NCI-H748 treated with DMSO at 0.1 percent for 48 hours (cell line): ENCODE measurements around the gene HSD17B3.
"Not testable (repeated sequence)": the region's sequence is repeated elsewhere in the genome, so short reads cannot be mapped to it uniquely, and the experiment has no call there.

Experiments used
- DNase-seq: peaks from one replicate; lab custom pipeline; 2025; lab: John Stamatoyannopoulos, UW

HSD17B3 gene

DNA sequence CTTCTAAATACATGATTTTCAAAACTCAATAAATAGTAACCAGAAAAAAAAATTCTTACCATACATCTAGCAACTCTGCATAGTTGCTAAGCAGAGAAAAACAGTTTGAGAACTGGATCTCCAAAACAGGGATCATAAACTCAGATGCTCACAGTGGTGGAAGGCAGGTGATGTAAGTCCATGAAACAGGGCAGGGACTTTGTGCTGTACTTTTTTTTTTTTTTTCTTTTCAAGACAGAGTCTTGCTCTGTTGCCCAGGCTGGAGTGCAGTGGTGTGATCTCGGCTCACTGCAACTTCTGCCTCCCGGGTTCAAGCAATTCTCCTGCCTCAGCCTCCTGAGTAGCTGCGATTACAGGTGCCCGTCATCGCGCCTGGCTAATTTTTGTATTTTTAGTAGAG is 5.0 kb upstream of the HSD17B3 start:
- DNase-seq: not testable (repeated sequence)

DNA sequence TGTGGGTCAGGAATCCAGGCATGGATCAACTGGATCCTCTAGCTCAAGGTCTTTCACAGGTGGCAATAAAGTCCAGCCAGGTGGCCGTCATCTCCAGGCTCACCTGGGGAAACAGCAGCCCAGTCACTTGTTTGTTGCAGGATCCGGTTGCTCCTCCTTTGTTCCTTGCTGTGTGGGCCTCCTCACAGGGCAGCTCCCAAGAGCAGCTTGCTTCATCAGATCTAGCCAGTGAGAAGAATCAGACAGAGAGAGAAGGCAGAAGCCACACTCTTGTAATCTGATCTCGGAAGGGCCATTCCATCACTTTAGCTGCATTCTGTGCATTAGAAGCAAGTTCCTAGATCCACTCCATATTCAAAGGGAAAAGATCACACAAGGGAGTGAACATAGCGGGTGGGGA is 3.2 kb upstream of the HSD17B3 start:
- no peak for DNase-seq

DNA sequence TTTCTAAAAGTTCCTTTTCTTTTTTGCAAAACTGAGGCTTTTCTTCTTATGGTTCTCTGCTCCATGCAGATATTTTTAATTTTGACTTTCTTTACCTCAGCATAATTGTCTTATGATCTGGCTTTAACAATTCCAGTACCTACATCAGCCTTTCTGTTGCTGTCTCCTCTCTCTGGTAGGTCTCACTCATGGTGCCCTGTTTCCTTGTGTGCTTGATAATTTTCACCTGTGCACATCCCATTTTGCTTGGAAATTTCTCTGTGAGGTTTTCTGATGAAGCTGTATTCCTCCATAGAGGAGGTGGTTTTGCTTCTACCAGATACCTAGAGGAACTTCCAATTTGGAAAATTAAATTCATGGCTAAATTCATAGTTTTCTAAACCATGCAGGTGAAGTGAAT is 2.3 kb upstream of the HSD17B3 start:
- DNase-seq: no peak

DNA sequence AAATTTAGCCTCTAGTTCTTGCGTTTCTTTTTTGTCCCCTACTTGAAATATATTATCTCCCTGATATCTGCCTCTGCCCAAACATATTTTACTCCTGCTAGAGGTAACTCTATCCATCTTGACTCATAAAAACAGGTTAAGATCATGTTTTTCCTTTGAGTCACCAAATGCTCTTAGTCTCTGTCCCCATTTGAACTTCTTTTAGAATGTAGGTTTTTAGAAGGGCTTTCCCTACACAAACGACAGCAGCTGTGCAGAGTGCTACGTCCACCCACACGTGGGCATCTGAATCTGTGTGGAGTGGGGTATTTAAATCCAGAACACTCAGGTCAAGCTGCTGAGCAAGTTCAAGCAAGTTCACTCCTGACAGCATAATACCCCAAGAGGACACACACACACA is 2.2 kb downstream of the HSD17B3 start:
- no peak for DNase-seq

DNA sequence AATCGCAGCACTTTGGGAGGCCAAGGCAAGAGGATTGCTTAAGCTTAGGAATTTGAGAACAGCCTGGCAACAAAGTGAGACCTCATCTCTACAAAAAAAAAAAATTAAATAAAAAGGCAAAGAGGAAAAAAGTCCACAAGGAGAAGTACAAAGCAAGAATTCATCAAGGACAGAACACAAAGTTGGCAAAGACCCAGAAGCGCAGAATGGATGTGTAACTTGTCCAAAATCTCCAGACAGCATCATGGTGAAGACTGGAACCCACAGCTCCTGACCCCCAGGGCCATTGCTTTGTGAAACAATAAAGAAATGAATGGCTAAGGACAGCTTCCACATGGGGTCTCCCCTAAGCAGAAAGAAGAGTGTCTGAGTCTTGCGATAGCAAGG is 7.8 kb downstream of the HSD17B3 start:
- DNase-seq: no peak

DNA sequence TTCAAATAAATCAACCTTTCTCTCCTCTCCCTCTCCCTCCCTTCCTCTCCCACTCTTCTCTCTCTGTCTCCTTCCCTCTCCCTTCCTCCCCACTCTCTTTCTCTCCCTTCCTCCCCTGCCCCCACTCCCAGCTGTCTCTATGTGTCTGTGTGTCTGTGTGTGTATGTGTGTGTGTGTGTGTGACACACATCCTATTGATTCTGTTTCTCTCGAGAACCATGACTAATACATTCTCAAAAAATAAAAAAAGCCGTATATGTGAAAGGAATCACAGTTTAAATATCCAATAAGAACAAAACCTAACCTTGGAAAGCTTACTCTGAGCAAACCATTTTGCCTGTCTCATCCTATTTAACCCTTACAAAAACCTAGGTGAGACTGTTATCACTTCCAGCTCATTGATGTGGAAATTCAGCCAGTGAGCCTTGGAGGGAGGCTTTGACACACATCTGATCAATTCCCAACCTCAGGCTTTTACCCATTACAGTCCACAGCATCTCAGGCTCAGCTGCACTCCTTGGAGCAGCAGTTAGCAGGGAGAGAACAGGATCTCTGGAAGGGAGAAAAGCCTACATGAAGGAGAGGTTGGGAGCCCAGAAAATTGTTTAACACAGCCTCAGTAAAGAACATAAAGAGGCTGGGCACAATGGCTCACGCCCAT is 8.3 kb downstream of the HSD17B3 start:
- DNase-seq: no peak

DNA sequence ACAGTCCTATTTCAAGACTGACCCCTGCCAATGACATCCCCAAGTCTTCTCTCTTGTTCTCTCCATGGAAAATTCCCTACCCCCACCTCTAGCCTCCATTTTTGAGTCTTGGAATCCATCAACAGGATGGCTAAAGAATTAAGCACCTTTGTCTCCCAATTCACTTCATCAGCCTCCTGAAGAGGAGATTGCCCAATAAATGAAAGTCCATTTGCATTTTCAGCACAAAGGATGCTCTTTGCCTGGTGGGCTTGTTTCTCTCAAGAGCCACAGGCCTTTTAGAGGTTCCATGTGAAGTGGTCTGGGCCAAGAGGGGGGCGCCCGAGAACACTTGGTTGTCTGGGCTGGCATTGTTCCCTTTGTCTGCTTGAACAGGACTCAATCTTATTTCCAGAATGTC is 12.6 kb downstream of the HSD17B3 start:
- no peak for DNase-seq

DNA sequence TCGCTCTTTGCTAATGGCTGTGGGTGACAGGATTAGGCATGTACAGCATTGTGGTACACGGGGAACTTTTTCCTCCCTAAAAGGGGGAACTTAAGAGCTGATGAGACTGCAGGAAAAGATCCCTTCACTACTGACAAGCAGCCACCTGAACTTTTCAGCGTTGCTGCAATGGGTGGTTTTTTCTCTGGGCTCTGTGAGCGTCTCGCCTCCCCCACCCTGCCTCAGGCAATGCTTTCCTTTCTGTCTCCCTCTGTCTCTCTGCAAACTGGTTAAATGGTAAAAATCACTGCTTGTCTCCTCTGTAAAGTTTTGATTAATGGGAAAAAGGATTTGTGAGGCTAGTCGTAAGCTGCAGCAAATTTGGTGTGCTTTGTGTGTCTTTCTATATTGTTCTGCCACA is 20.3 kb downstream of the HSD17B3 start:
- no peak for DNase-seq

DNA sequence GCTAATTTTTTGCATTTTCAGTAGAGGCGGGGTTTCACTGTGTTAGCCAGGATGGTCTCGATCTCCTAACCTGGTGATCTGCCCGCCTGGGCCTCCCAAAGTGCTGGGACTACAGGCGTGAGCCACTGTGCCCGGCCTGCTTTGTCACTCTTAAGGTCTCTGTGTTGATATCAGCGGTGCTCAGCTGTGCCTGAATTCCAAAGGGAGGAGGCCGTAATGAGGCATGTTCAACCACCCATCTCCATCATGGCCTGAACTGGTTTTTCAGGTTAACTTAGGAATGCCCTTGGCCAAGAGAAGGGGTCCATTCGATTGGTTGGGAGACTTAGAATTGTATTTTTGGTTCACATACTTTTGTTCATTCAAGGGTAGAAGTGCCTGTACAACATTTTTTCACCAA is 22.0 kb downstream of the HSD17B3 start:
- DNase-seq: no peak

DNA sequence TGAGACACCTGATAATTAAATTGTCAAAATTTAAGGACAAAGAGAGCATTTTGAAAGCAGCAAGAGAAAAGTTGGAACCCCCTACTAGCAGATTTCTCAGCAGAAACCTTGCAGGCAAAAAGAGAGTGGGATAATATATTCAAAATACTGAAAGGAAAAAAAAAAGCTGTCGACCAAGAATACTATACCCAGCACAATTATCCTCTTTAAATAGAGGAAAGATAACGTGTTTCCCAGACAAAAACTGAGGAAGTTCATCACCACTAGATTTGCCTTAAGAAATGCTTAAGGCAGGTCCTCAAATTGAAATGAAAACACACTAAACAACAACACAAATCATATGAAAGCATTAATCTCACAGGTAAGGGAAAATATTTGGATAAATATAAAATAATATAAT is 27.0 kb downstream of the HSD17B3 start:
- DNase-seq: no peak

DNA sequence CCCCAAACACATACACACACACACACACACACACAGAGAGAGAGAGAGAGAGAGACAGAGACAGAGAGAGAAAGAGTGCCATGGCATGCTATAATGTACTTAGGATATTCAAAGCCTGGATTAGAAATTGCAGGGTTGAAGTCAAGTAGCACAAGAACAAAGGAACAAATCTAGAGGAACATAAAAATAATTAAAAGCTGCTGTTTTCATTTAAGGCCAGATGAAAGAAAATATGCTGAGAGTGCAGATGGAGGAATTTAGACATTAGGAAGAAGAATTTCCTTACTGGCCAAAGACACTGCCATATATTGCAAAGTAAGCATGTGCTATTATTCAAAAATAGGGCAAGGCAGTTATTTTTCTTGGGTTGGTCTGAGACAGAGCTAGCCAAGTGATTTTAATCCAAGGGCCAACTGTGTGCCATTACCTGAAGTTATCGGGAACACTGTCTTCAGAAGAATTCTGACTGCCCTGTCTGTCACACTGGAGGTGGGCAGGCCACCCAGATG is 31.7 kb downstream of the HSD17B3 start:
- no peak for DNase-seq

DNA sequence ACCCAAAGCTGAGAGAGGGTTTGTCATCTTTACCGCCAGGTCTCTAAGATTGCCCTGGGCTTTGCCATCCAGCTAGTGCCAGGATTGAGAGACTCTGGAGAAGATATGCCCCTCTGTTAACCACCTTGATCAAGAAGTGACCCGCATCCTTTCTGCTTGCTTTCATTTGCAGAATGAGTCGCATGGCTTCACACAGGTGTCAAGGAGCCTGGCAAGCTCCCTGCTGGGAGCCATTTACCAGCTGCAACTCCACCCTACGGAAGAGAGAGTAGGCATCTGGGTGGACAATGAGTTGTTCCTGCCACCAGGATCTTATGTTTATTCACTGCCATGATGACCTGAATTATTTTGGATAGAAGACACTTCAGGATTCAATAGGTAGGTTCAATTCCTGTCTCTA is 43.0 kb downstream of the HSD17B3 start:
- DNase-seq: peak; percentile 42

DNA sequence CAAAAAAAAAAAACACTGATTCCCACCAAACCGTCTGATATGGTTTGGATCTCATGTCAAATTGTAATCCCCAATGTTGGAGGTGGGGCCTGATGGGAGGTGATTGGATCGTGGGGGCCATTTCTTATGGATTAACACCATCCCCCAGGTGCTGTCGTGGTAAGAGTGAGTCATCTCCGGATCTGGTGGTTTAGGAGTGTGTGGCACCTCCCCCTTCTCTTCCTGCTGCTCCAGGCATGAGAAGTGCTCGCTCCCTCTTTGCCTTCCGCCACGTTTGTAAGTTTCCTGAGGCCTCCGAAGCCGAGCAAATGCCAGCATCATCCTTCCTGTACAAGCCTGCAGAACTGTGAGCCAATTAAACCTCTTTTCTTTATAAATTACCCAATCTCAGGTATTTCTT is 45.2 kb downstream of the HSD17B3 start:
- no peak for DNase-seq

DNA sequence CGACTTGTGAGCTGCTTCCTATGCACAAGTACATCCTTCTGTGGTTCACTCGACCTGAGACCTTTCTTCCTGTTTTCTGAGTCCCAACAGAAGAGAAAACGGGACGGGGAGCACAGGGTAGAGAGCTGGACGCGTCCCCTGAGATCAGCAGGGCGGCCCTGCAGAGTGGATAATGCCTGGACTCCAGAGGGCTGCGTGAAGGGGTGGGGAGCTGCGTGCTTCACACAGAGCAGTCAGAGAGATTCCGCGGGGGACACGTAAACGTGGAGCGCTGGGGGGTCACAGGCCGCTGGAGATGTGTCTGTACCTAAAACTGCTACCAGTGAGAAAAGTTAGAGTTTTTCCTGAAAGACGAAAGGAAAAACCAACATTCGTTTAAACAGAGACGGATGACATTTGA is 46.3 kb downstream of the HSD17B3 start:
- DNase-seq: no peak

DNA sequence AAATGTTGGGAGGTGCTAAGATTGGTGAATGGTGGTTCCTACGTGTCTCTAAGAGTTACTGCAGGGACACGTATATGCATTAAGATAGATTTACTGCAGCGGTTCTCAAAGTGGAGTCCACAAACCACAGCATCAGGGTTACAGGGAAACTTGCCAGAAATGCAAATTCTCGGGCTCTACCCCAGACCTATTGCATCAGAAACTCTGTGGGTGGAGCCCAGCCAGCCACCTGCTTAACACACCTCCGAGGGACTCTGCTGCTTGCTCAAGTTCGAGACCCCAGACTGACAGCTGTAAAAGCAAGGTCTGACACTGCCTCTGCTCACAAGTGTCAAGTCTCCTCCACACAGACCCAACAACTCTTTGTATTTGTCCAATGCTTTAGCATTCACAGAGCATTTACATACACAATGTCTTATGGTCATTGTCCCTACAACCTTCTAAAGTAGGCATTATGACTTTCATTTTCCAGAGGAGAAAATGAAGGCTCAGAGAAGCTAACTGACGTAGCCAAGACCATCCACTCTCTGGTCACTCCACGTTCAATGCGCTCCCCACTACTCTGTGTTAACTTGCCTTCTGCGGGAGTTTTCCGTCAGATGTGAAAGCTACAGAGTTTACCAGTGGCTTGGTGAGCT is 48.8 kb downstream of the HSD17B3 start:
- no peak for DNase-seq

DNA sequence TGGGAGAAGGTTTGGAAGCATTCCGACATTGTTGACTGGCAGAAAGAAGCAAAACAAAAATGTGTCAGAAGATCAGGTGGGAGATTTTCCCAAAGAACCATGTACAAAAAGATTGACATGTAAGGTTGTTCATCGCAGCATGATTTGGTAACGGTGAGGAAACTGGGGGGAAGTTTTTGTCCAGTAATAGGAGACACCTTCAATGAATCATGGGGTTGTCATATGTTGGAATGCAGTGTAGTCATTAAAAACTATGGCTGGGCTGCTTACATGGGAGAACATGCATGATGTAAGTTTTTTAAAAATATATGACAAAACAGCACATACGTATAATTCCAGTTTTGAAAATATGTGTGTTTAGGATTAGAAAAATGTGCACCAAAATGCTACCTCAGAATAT is 50.5 kb downstream of the HSD17B3 start:
- no peak for DNase-seq

DNA sequence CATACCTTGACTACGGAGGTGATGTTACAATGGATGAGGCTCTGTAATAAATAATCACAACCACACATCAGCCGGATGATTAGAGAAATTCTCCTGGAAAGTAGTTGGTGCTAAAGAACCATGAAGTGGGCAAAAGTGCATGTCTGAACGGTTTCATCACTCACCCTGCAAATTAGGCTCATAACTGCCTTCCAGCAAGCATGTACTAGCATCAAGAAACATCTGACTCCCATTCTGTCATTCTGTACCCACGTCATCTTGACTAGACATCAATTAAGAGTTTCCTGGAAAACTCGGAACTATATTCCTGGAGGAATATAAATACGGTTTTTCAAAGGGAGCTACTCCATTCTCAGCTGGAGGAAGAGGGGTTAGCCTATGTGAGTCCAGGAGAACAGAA is 52.2 kb downstream of the HSD17B3 start:
- DNase-seq: no peak

DNA sequence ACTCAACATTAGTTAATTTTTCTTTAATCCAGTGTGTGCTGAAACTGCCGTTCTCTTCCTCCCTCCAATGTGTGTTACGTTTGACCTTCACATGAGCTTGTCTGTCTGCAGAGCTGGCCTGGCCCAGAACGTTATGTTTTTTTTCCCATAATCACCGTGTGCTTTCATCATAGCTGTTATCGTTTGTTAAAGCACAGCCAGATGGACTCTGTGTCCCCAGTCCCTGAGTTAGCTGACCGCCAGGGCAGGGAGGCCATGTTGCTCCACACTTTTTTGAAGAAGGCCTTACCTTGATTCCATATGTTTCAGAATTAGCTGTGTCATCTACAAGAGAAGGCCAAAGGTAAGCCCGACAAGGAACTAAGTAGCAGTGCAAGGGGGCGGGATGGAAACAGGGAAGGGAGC is 55.7 kb downstream of the HSD17B3 start:
- DNase-seq: no peak

DNA sequence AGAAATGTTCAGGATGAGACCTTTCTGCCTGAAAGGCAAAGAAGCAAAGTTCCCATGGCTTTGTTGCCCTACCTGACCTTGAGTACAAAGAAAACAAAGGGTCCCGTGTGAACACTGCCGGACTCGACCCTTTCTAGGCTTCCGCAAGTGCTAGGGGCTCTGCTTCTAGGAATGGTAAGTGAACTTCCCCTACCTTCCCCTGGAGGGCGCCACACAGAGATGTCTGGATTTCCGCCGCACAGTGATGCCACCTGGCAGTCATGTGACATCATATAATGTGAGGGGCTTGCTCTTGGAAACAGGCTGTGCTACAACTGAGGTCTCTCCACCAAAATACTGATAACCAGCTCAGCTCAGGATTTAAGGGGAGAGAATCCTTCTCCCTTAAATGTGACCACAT is 56.6 kb downstream of the HSD17B3 start:
- no peak for DNase-seq

DNA sequence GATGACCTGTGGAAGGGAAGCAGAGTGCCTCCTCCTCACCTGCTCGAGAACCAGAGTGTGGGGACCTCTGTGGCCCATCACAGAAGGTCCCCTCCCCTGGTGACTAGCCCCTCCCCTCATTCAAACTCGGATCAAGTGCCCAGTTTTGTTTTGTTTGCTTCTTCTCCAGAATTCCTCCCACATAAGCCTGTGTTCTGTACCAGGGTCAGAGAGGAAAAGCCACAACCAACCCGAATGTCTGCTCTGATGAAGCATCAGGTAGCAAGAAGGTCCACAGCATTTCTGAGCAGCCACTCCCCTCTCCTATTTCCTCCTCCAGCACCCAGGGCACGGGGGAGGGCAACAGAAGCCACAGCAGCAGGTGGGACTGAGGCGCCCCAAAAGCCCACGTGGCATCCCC is 58.2 kb downstream of the HSD17B3 start:
- no peak for DNase-seq

DNA sequence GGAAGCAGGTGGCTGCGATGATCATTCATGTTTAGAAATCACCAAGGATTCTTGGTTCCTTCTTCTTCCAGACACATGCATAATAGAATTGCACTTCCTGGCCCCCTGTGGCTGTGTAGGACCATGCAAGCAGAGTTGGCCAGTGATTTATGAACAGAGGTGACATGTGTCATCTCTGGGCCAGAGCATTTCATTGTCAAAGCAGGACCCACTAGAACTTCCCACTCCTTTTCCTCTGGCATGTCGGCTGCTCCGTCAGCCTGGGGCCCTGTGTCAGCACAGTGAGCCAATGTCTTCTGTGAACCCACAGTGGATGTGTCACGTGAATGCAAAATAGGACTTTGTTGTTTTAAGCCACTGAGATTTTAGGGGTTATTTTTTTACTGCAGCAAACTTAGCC is 59.2 kb downstream of the HSD17B3 start:
- DNase-seq: no peak

DNA sequence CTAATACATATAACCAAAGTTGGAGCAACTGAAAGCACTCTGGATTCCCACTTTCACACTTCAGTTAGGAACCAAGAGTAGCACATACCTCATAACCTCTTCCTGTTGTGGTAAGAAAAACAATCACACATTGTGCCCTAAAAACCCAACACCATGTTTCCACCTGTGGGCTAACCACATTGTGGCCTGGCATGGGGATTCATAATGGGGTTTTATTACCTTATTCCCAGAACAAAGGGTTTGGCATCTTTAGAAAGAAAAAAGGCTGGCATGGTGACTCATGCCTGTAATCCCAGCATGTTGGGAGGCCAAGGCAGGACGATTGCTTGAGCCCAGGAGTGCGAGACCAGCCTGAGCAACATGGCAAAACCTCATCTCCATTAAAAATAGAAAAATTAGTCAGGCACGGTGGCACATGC is 60.6 kb downstream of the HSD17B3 start:
- no peak for DNase-seq

DNA sequence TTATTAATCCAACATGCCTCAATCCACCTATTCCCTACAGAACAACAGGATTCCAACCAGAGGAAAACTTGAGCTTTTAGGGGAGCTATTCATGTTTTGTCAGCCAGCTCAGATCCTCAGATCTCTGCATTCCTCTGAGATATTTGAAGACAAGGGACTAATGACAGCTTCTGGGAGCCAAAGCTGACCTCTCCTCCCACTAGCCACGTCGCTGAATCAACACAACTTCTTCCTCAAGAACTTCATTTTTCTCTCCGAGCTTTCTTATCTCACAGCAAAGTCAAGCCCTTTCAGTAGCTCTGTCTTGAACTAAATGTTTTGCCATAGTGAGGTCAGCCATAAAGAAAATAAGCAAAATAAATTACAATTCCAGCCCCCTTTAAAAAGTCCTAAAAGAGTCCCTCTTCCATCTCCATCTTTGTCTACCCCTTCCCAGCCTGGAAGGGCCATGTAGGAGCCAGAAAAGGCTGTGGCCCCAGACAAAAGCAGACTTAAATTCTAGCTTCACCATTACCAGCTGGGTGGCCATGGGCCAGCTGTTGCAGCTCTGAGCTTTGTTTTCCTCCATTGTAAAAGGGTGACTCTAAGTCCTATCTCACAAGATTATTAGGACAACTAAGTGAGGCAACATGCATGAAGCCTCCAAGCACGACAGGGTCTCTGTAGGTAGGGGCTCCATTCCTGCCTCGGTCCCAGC is 65.0 kb downstream of the HSD17B3 start:
- no peak for DNase-seq
